Panc1 (cell line): Measurements from ENCODE around the gene WDR83.

Source experiments
- POLR2AphosphoS5 ChIP-seq: IDR thresholded peaks from 2 replicates; pipeline ENCODE4 v1.6.1; 2012; ENCODE audit warnings: mild to moderate bottlenecking, low read depth, low read length, moderate library complexity
- TF ChIP-seq, protein P1 (sequence below): fragments of 450-650 bp; IDR thresholded peaks from 2 replicates; pipeline ENCODE4 v1.5.1; 2017; ENCODE audit warnings: mild to moderate bottlenecking

DNA sequence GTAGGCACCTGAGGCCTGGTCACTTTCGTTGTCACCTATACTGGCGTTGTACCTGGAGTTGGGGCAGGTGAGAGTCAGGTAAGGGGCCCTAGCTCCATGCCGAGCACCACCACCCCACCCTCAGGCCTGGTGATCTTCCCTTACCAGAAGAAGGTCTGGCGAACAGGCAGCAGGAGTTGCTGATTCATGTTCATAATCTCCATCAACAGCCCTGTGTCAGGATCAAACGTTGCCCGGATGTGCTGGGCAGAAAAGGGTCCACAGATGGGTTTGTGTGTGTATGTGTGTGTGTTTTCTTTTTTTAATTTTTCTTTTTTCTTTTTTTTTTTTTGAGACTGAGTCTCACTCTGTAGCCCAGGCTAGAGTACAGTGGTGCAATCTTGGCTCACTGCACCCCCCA lies 14.4 kb upstream of the WDR83 start:
- TF ChIP-seq, protein P1, sequence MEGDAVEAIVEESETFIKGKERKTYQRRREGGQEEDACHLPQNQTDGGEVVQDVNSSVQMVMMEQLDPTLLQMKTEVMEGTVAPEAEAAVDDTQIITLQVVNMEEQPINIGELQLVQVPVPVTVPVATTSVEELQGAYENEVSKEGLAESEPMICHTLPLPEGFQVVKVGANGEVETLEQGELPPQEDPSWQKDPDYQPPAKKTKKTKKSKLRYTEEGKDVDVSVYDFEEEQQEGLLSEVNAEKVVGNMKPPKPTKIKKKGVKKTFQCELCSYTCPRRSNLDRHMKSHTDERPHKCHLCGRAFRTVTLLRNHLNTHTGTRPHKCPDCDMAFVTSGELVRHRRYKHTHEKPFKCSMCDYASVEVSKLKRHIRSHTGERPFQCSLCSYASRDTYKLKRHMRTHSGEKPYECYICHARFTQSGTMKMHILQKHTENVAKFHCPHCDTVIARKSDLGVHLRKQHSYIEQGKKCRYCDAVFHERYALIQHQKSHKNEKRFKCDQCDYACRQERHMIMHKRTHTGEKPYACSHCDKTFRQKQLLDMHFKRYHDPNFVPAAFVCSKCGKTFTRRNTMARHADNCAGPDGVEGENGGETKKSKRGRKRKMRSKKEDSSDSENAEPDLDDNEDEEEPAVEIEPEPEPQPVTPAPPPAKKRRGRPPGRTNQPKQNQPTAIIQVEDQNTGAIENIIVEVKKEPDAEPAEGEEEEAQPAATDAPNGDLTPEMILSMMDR: no peak
- TF ChIP-seq POLR2AphosphoS5: no peak
